Endodermal cell (in vitro differentiated cells): ENCODE measurements around the gene NLN. TPM values are rescaled to one million over a fixed set of nuclear protein-coding genes. Genes with fewer than 3 reads are reported as not detected.

Source experiments
- DNase-seq: peaks from one replicate; pipeline ENCODE4 v3.0.0-alpha.2; 2017
- H3K27ac ChIP-seq: 2 replicates; pipeline ENCODE4 v1.5.1; 2013; ENCODE audit warnings: mild to moderate bottlenecking, low read depth, low read length, moderate library complexity
- H3K27me3 ChIP-seq: 2 replicates; pipeline ENCODE4 v1.6.1; 2013; ENCODE audit warnings: mild to moderate bottlenecking, low read length, moderate library complexity; ENCODE audit not compliant: insufficient read depth, control insufficient read depth, poor library complexity, severe bottlenecking
- H3K36me3 ChIP-seq: 2 replicates; pipeline ENCODE4 v1.7.0; 2013; ENCODE audit warnings: mild to moderate bottlenecking, low read length, moderate library complexity; ENCODE audit not compliant: control insufficient read depth, insufficient read depth
- H3K4me1 ChIP-seq: one replicate; pipeline ENCODE4 v1.7.0; 2013; ENCODE audit warnings: low read length; ENCODE audit not compliant: control insufficient read depth, insufficient read depth
- H3K4me3 ChIP-seq: 2 replicates; pipeline ENCODE4 v1.5.1; 2013; ENCODE audit warnings: mild to moderate bottlenecking, low read length, moderate library complexity
- H3K9ac ChIP-seq: 2 replicates; pipeline ENCODE4 v1.6.1; 2013; ENCODE audit warnings: mild to moderate bottlenecking, low read length, moderate library complexity; ENCODE audit not compliant: poor library complexity, severe bottlenecking; ENCODE audit errors: extremely low read depth
- H3K9me3 ChIP-seq: 2 replicates; pipeline ENCODE4 v1.6.1; 2013; ENCODE audit warnings: mild to moderate bottlenecking, low read length, moderate library complexity; ENCODE audit not compliant: control insufficient read depth
- H3K27ac Mint-ChIP-seq: 2 replicates; pipeline ENCODE4 v1.8.0; 2020; ENCODE audit warnings: mixed read lengths
- H3K27me3 Mint-ChIP-seq: 2 replicates; pipeline ENCODE4 v1.8.0; 2021; ENCODE audit warnings: mild to moderate bottlenecking, mixed read lengths; ENCODE audit not compliant: insufficient read depth
- H3K36me3 Mint-ChIP-seq: 2 replicates; pipeline ENCODE4 v1.8.0; 2020; ENCODE audit warnings: low read depth, mixed read lengths
- H3K4me1 Mint-ChIP-seq: 2 replicates; pipeline ENCODE4 v1.8.0; 2020; ENCODE audit warnings: mixed read lengths
- H3K4me3 Mint-ChIP-seq: 2 replicates; pipeline ENCODE4 v1.8.0; 2020; ENCODE audit warnings: mild to moderate bottlenecking, moderate library complexity, mixed read lengths
- H3K9me3 Mint-ChIP-seq: 2 replicates; pipeline ENCODE4 v1.8.0; 2020; ENCODE audit warnings: mild to moderate bottlenecking, mixed read lengths
- CTCF ChIP-seq: fragments of 200-600 bp; sonication (generic); conservative IDR thresholded peaks from 2 replicates; pipeline ENCODE4 v1.5.0; 2021; ENCODE audit warnings: antibody characterized with exemption, mild to moderate bottlenecking
- WGBS, 2 experiments: methylation state at CpG; one replicate each; pipeline versions ENCODE4 v1.1.5 to v1.1.7; 2013; ENCODE audit warnings: missing lambda C conversion rate in 2 of 2, mixed read lengths in 1 of 2; ENCODE audit not compliant: insufficient coverage in 1 of 2, insufficient read length in 1 of 2; 5-methylcytosine and 5-hydroxymethylcytosine counted together
- total RNA-seq, 2 donors: library from RNA; stranded (reverse); fragmentation: NEBNext Ultra II Directional in 1 of 2; extraction: Animal tissue kit (Norgen Biotek cat#: 25700) in 1 of 2; gene quantifications; 2 replicates in 1 of 2; 3 replicates in 1 of 2; pipeline ENCODE4 v1.2.1, GENCODE V29; 2021

Gene NLN
- total RNA-seq, 2 donors from 2014 or later, result 110 to 136 TPM

DNA sequence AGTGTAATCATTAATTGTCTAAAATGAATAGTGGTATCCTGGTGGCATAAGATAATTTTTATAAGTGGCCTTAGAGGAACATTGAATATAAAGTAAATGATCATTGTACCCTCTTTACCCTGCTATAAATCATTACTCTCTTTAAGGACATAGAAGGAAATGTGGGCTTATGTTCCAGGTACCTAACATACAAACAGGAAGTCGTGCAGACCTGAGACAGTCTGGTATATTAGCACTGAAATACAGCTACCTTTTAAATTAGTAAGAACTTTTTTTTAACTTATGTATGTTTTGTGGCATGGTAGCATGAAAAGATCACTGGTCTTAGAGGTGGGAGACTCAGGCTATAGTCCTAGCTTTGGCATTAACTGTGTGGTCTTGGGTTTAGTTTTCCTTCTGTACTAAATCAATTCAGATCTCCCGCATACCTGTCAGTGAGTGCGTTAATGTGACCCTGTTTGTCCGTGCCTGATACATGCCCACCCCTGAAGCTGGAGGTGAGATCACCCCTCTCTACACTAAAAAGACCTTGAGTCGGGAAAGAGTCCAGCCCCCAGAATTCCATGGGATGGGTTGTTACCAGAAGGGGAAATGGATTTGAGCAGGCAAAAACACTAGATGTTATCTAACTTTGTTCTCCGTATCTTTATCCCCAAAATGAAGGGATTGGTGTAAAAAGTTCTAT lies 145.0 kb downstream of the NLN start:
- Histone ChIP-seq H3K4me1 (no peaks in the 10 kb centered on the region), H3K4me3 (no peak overlapping the region), H3K27ac (no peak overlapping the region), H3K27me3 (no peaks in the 10 kb centered on the region), H3K9me3 (peaks cover 4% of the 10 kb centered on the region), H3K9ac (no peak overlapping the region), H3K36me3 (no peaks in the 10 kb centered on the region)
- Mint-ChIP-seq H3K36me3 (no peaks in the 10 kb centered on the region), H3K27ac (no peak overlapping the region), H3K4me1 (no peaks in the 10 kb centered on the region), H3K4me3 (no peak overlapping the region), H3K27me3 (no peaks in the 10 kb centered on the region), H3K9me3 (peaks cover 2% of the 10 kb centered on the region)
- WGBS, 2 experiments, result 91 to 100% methylated on average over 2 to 6 of the region's 6 CpGs
- no peak for TF ChIP-seq CTCF
- DNase-seq, result no peak

GRCh38 chr5:65867542-65868195 lies 145.7 kb downstream of the NLN start:
- no peak overlapping the region for H3K27ac Mint-ChIP-seq
- 83 to 93% methylated on average over 10 of the region's 11 CpGs for WGBS, 2 experiments

GRCh38 chr5:65868509-65868908 lies 146.5 kb downstream of the NLN start:
- no peak for TF ChIP-seq CTCF
- Histone ChIP-seq H3K27ac (no peak overlapping the region), H3K4me3 (no peak overlapping the region), H3K4me1 (no peaks in the 10 kb centered on the region), H3K36me3 (no peaks in the 10 kb centered on the region), H3K9ac (no peak overlapping the region), H3K27me3 (no peaks in the 10 kb centered on the region), H3K9me3 (peaks cover 4% of the 10 kb centered on the region)
- no peak overlapping the region for H3K4me3 Mint-ChIP-seq
- DNase-seq, result no peak
- 83% methylated on average over 3 of the region's 3 CpGs; no CpG with 5 or more reads in 1 of the 2 experiments for WGBS, 2 experiments
- H3K9me3 Mint-ChIP-seq, result peaks cover 2% of the 10 kb centered on the region
- H3K27me3 Mint-ChIP-seq, result no peaks in the 10 kb centered on the region
- H3K27ac Mint-ChIP-seq, result no peak overlapping the region
- no peaks in the 10 kb centered on the region for H3K36me3 Mint-ChIP-seq
- no peaks in the 10 kb centered on the region for H3K4me1 Mint-ChIP-seq

More at GRCh38 chr5:65867542-65868195, 145.7 kb downstream of the NLN start:
- H3K4me1 Mint-ChIP-seq, result no peaks in the 10 kb centered on the region
- Histone ChIP-seq H3K9ac (no peak overlapping the region), H3K36me3 (no peaks in the 10 kb centered on the region), H3K4me3 (no peak overlapping the region), H3K4me1 (no peaks in the 10 kb centered on the region), H3K9me3 (peaks cover 4% of the 10 kb centered on the region), H3K27ac (no peak overlapping the region), H3K27me3 (no peaks in the 10 kb centered on the region)
- no peak for DNase-seq
- no peak overlapping the region for H3K4me3 Mint-ChIP-seq
- H3K9me3 Mint-ChIP-seq, result peaks cover 2% of the 10 kb centered on the region
- no peaks in the 10 kb centered on the region for H3K36me3 Mint-ChIP-seq
- TF ChIP-seq CTCF, result no peak
- H3K27me3 Mint-ChIP-seq, result no peaks in the 10 kb centered on the region
